Measurements from ENCODE around the gene PURB. TPM values are rescaled to one million over a fixed set of nuclear protein-coding genes. Genes with fewer than 3 reads are reported as not detected.
A peak's percentile ranks its signal among the peaks of the same experiment; 100 is the strongest.

Gene PURB
- total and polyA plus RNA-seq, 10 of the 15 experiments (the other 5 are each of a cell fraction or from before 2014, with no cell fraction given): 0.77 to 18.6 (median 8.9) TPM

- no peak for TF ChIP-seq IRF5 (IDR thresholded peaks at IDR 0.05; ENCODE audit: borderline replicate concordance)
- TF ChIP-seq ESRRA (IDR thresholded peaks at IDR 0.05; ENCODE audit: low read length): no peak
- TF ChIP-seq MEF2B (IDR thresholded peaks at IDR 0.05; ENCODE audit: partially characterized antibody, poor library complexity, severe bottlenecking): no peak
- no peak for TF ChIP-seq FOXK2 (IDR thresholded peaks at IDR 0.05)
- no peak for TF ChIP-seq RELB (IDR thresholded peaks at IDR 0.05; ENCODE audit: low read depth)
- TF ChIP-seq RELA (IDR thresholded peaks at IDR 0.05; ENCODE audit: borderline replicate concordance, partially characterized antibody): no peak
Observed at GRCh38 chr7:44917465-44917864, 32.1 kb upstream of the PURB start (continued).

- no peak overlapping the region for H3K4me3 ChIP-seq
- ChIA-PET SMC1A (ENCODE audit: uncharacterized antibody, unreplicated experiment) (interaction anchor here (0.7 to 1.2 kb wide), 5 partner anchors 14 to 515 kb away, joined by 3 to 6 read pairs (median 3); no protein-coding TSS in a partner anchor), POLR2A (interaction anchor here (0.6 to 1.0 kb wide), 2 partner anchors 29 to 301 kb away, joined by 4 read pairs; partner anchors contain the start of gene PURB), CTCF (interaction anchor here (0.9 to 1.0 kb wide), 3 partner anchors 58 to 221 kb away, joined by 4 to 5 read pairs (median 4); no protein-coding TSS in a partner anchor), RAD21 (ENCODE audit: unreplicated experiment) (interaction anchor here (0.6 to 1.8 kb wide), 7 partner anchors 29 to 221 kb away, joined by 3 to 8 read pairs (median 3); partner anchors contain the start of gene PURB)
- FAIRE-seq: peak; percentile 18
- H2AFZ ChIP-seq (ENCODE audit: control insufficient read depth, low read depth, low read length): peak overlapping the region; percentile 53
- WGBS (ENCODE audit: insufficient coverage, insufficient replicate concordance, low lambda C conversion rate, missing lambda C conversion rate): 40% methylated on average over 10 of the region's 10 CpGs
- H3K27me3 ChIP-seq (replicated peaks in 1 of 2; ENCODE audit: control insufficient read depth in 2 of 2, insufficient read depth in 2 of 2, low read length in 1 of 2): no peaks in the 10 kb centered on the region
- no peaks in the 10 kb centered on the region for H4K20me1 ChIP-seq (ENCODE audit: control insufficient read depth, insufficient read depth)
- H3K4me2 ChIP-seq (ENCODE audit: control insufficient read depth, insufficient read depth): no peak overlapping the region
- intact Hi-C loops (cut with micrococcal nuclease; ENCODE audit: unreplicated experiment): no loop called here
- no peak overlapping the region for H3K27ac ChIP-seq (ENCODE audit: control insufficient read depth, insufficient read depth)
- no peaks in the 10 kb centered on the region for H3K36me3 ChIP-seq (ENCODE audit: control insufficient read depth in 2 of 2, insufficient read depth in 2 of 2, low read length in 1 of 2)
- BruUV-seq (replicated peaks): no TSS peak
- no peak overlapping the region for H3K9ac ChIP-seq (ENCODE audit: control insufficient read depth, insufficient read depth, low read length)
- DNase-seq (ENCODE audit: low read depth, low spot score): peak; percentile 21
- H3K9me3 ChIP-seq (replicated peaks; ENCODE audit: control insufficient read depth, insufficient read depth, low read length): no peaks in the 10 kb centered on the region
- peak; percentile 94 for ATAC-seq
- H3K4me1 ChIP-seq (ENCODE audit: control insufficient read depth, insufficient read depth, low read length): no peaks in the 10 kb centered on the region
- no peaks in the 10 kb centered on the region for H3K79me2 ChIP-seq (ENCODE audit: control insufficient read depth, insufficient read depth, low read length)
- in situ Hi-C loops (cut with MboI): no loop called here
- TF ChIP-seq CREM (IDR thresholded peaks at IDR 0.05; ENCODE audit: low read depth): peak; percentile 76
- TF ChIP-seq NRF1 (conservative IDR thresholded peaks at IDR 0.05; ENCODE audit: low read depth, low read length): no peak
- peak; percentile 50; the same call in 1 of the 2 replicates for TF ChIP-seq BCL11A (IDR thresholded peaks at IDR 0.05; ENCODE audit: low read depth, low read length)
- peak; percentile 62 to 76; a peak in 3 of 4 replicates for TF ChIP-seq BHLHE40 (IDR thresholded peaks at IDR 0.05; ENCODE audit: borderline replicate concordance in 1 of 2, low read depth in 2 of 2, low read length in 1 of 2)
- TF ChIP-seq EP300 (IDR thresholded peaks at IDR 0.05; ENCODE audit: borderline replicate concordance in 1 of 2, control insufficient read depth in 1 of 2, low read depth in 2 of 2, low read length in 2 of 2): peak; percentile 54 to 58; a peak in 2 of 4 replicates
- peak; percentile 87 for TF ChIP-seq BMI1 (IDR thresholded peaks at IDR 0.05; ENCODE audit: borderline replicate concordance)
- 0 out of 2 replicates have a peak, but pooled peaks have one; percentile 22 for TF ChIP-seq TCF12 (IDR thresholded peaks at IDR 0.05; ENCODE audit: low read depth, low read length)
- TF ChIP-seq YY1 (IDR thresholded peaks at IDR 0.05; ENCODE audit: low read depth, low read length): peak; percentile 47; the same call in 1 of the 2 replicates
- no peak for TF ChIP-seq JUNB (IDR thresholded peaks at IDR 0.05)
- TF ChIP-seq, protein P1, sequence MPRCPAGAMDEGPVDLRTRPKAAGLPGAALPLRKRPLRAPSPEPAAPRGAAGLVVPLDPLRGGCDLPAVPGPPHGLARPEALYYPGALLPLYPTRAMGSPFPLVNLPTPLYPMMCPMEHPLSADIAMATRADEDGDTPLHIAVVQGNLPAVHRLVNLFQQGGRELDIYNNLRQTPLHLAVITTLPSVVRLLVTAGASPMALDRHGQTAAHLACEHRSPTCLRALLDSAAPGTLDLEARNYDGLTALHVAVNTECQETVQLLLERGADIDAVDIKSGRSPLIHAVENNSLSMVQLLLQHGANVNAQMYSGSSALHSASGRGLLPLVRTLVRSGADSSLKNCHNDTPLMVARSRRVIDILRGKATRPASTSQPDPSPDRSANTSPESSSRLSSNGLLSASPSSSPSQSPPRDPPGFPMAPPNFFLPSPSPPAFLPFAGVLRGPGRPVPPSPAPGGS (IDR thresholded peaks at IDR 0.05; ENCODE audit: borderline replicate concordance, insufficient read depth, low read depth, low read length, poor library complexity, severe bottlenecking): peak; percentile 89
- peak; percentile 43; the same call in 1 of the 2 replicates for TF ChIP-seq MTA2 (IDR thresholded peaks at IDR 0.05; ENCODE audit: low read depth)
- peak; percentile 70; the same call in 1 of the 2 replicates for TF ChIP-seq CREB1 (IDR thresholded peaks at IDR 0.05; ENCODE audit: low read depth)
Observed at GRCh38 chr7:44914992-44915607, 29.8 kb upstream of the PURB start.
